ENCODE results near the gene VPS13D. TPM values are rescaled to one million over a fixed set of nuclear protein-coding genes. Genes with fewer than 3 reads are reported as not detected.

Gene VPS13D
- total RNA-seq, 4 donors from 2014 or later = 88.3 to 123 (median 113) TPM

DNA sequence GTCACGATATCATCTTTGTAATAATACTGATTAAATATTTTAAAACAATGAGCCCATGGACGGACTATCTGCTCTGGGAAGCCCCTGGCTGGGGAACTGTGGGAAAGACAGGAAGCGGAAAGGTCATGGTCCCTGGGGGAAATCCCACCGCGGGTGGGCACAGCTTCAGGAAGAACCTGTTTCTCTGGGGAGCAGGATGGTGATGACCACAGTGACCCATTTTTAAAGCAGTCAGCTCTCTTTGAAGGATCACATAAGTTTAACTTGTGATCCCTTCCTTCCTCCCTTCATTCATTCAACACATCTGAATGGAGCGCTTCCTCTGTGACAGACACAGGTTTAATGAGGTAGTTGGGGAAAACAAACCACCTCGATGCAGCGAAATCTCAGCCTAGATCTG, 315.2 kb downstream of the VPS13D start:
- Histone ChIP-seq H3K4me3 (no peak overlapping the region), H3K27me3 (no peaks in the 10 kb centered on the region), H3K27ac (no peak overlapping the region), H3K4me1 (peaks cover 0 to 28% (median 0%) of the 10 kb centered on the region in 4 donors), H3K9me3 (no peaks in the 10 kb centered on the region), H3K36me3 (no peaks in the 10 kb centered on the region)
- no peak for DNase-seq
- TF ChIP-seq, protein P1, sequence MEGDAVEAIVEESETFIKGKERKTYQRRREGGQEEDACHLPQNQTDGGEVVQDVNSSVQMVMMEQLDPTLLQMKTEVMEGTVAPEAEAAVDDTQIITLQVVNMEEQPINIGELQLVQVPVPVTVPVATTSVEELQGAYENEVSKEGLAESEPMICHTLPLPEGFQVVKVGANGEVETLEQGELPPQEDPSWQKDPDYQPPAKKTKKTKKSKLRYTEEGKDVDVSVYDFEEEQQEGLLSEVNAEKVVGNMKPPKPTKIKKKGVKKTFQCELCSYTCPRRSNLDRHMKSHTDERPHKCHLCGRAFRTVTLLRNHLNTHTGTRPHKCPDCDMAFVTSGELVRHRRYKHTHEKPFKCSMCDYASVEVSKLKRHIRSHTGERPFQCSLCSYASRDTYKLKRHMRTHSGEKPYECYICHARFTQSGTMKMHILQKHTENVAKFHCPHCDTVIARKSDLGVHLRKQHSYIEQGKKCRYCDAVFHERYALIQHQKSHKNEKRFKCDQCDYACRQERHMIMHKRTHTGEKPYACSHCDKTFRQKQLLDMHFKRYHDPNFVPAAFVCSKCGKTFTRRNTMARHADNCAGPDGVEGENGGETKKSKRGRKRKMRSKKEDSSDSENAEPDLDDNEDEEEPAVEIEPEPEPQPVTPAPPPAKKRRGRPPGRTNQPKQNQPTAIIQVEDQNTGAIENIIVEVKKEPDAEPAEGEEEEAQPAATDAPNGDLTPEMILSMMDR (IDR thresholded peaks at IDR 0.05) = no peak

DNA sequence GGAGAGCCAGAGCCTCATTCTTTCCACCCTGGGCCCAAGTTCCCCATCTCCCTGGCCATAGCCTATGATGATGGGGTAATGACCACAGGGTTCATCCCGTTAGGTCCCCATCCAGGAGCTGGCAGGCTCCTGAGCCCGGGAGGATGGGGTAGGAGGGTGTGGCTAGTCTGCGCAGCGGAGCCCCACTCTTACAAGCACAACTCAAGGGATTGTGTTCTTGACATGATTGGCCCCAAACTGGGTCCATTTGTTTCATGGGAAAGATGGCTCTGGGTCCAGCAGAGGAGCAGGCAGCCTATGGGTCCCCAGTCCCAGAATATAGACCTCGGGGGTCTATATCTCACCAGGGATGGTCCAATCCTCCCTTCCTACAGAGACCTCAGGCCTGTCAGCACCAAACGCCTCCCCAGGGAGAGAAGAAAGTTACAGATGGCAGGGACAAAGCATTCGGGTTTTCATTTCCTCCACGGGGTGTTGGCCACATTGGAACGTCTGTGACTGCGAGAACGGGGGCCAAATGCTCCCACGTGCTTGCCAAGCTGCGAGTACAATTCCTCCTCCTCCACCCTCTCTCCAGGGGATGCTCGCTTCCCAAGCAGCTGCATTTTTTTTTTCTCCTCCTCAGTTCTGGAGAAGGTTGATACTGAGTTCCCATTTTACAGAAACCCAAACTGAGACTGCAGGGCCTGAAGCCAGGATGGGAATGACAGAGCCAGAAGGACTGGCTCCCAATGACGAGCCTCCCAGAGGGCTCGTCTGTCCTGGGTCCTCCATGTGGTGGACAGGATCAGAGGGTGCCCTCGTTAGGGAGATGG, 317.1 kb downstream of the VPS13D start:
- H3K27ac ChIP-seq = no peak overlapping the region
- no peak for TF ChIP-seq POLR2A (IDR thresholded peaks at IDR 0.05)

GRCh38 chr1:12547586-12548225, 317.9 kb downstream of the VPS13D start:
- H3K9me3 ChIP-seq = no peaks in the 10 kb centered on the region
- peak overlapping the region in 1 of 4 donors; percentile 74 for H3K27ac ChIP-seq
- no peaks in the 10 kb centered on the region for H3K36me3 ChIP-seq
- H3K4me1 ChIP-seq = peaks cover 0 to 24% (median 0%) of the 10 kb centered on the region in 4 donors
- no peak overlapping the region for H3K4me3 ChIP-seq
- TF ChIP-seq, protein P1 (IDR thresholded peaks at IDR 0.05) = no peak
- no peak for TF ChIP-seq POLR2A (IDR thresholded peaks at IDR 0.05)
- DNase-seq = no peak
- H3K27me3 ChIP-seq = no peaks in the 10 kb centered on the region

More for the DNA sequence above, 317.1 kb downstream of the VPS13D start:
- no peaks in the 10 kb centered on the region for H3K9me3 ChIP-seq
- H3K4me1 ChIP-seq = peaks cover 0 to 24% (median 0%) of the 10 kb centered on the region in 4 donors
- H3K36me3 ChIP-seq = no peaks in the 10 kb centered on the region
- no peaks in the 10 kb centered on the region for H3K27me3 ChIP-seq
- DNase-seq = no peak
- H3K4me3 ChIP-seq = no peak overlapping the region

DNA sequence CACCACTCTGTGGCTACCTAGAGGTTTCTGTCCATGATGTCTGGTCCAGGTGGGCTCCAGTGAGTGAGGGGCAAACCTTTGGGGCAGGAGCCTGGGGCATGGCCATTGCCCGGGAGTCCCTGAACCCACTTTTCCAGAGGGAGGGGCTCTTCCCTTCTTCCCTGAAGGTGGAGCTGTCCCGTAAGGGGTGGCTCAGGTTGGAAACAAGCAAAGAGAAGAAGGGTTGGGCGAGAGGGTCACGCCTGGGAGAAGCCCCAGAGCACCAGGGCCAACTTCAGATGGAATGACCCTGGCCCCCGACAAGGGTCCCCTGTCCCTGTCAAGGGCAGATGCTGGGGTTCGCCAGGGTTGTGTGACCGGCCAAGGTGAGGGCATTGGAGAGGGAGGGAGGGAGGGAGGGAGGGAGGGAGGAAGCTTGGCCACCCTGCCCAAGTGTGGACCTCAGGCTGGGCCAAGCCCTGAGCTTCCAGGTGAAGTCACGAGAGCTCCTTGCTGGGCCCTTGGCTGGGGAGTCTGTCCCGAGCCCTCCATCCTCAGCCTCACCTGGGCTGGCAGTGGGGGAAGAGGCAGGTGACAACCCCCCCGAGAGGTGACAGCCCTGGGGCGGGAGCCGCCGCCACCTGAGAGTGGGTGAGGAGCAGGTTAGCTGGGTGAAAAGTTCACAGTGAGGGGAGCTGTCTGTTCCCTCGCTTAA, 318.6 kb downstream of the VPS13D start:
- H3K27me3 ChIP-seq = no peaks in the 10 kb centered on the region
- H3K36me3 ChIP-seq = no peaks in the 10 kb centered on the region
- no peaks in the 10 kb centered on the region for H3K9me3 ChIP-seq
- H3K4me3 ChIP-seq = no peak overlapping the region
- TF ChIP-seq, protein P1 (IDR thresholded peaks at IDR 0.05) = no peak
- no peak for TF ChIP-seq POLR2A (IDR thresholded peaks at IDR 0.05)
- no peak for DNase-seq
- peak overlapping the region in 3 of 4 donors; percentile 60 to 74 (median 63) for H3K27ac ChIP-seq
- H3K4me1 ChIP-seq = peaks cover 0 to 24% (median 0%) of the 10 kb centered on the region in 4 donors

DNA sequence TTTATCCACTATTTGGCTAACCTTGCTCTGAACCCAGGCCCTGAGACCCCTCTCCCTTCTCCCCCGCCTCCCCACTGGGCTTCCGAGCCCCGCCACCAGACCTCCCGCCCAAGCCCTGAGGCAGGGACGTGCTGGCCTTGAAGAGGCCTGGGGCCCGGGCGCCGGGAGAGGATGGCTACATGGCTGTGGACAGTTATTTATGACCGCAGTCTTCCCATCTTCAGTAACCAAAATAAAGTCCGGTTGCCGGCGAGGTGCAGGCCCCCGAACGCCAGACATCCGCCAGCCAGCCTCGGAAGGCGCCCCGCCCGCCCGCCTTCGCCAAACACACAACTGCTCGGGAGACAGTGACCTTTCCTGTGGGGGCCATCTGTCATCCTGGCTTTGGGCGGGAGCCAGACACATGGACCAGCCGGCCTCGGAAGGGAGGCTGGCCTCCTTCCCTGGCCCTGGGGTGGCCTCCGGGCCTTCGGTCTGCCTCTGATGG, 319.2 kb downstream of the VPS13D start:
- H3K27me3 ChIP-seq = no peaks in the 10 kb centered on the region
- H3K36me3 ChIP-seq = no peaks in the 10 kb centered on the region
- H3K4me1 ChIP-seq = peaks cover 0 to 24% (median 0%) of the 10 kb centered on the region in 4 donors
- no peaks in the 10 kb centered on the region for H3K9me3 ChIP-seq
- peak in 2 of 3 donors; percentile 56 to 68 for DNase-seq
- H3K4me3 ChIP-seq = no peak overlapping the region
- TF ChIP-seq POLR2A (IDR thresholded peaks at IDR 0.05) = no peak
- TF ChIP-seq, protein P1 (IDR thresholded peaks at IDR 0.05) = no peak
- H3K27ac ChIP-seq = peak overlapping the region; percentile 53 to 74 (median 62)

All from Peyer's patch (tissue), 4 donors.